ENCODE measurements around the gene MTSS2.
A peak's percentile ranks its signal among the peaks of the same experiment; 100 is the strongest.

Gene MTSS2

GRCh38 chr16:70700101-70701020 is 14.5 kb upstream of the MTSS2 start:
- no peak for DNase-seq (ENCODE audit: low spot score)

GRCh38 chr16:70699696-70700095 is 13.8 kb upstream of the MTSS2 start:
- DNase-seq (ENCODE audit: low spot score), result no peak

- DNase-seq (ENCODE audit: low spot score), result no peak
Observed at GRCh38 chr16:70698901-70699300, 13.0 kb upstream of the MTSS2 start.

GRCh38 chr16:70697594-70698170 is 11.8 kb upstream of the MTSS2 start:
- no peak for DNase-seq (ENCODE audit: low spot score)

- no peak for DNase-seq (ENCODE audit: low spot score)
Observed at GRCh38 chr16:70696952-70697593, 11.2 kb upstream of the MTSS2 start.

GRCh38 chr16:70696355-70696754 is 10.5 kb upstream of the MTSS2 start:
- no peak for DNase-seq (ENCODE audit: low spot score)

GRCh38 chr16:70695331-70696070 is 9.6 kb upstream of the MTSS2 start:
- no peak for DNase-seq (ENCODE audit: low spot score)

GRCh38 chr16:70694868-70695218 is 9.0 kb upstream of the MTSS2 start:
- no peak for DNase-seq (ENCODE audit: low spot score)

- peak; percentile 94 for DNase-seq (ENCODE audit: low spot score)
Observed at GRCh38 chr16:70694088-70694867, 8.4 kb upstream of the MTSS2 start.

GRCh38 chr16:70692873-70693671 is 7.2 kb upstream of the MTSS2 start:
- DNase-seq (ENCODE audit: low spot score), result no peak

GRCh38 chr16:70692130-70692872 is 6.4 kb upstream of the MTSS2 start:
- DNase-seq (ENCODE audit: low spot score), result no peak

- peak; percentile 96 for DNase-seq (ENCODE audit: low spot score)
Observed at GRCh38 chr16:70691223-70692129, 5.6 kb upstream of the MTSS2 start.

- DNase-seq (ENCODE audit: low spot score), result no peak
Observed at GRCh38 chr16:70689970-70690891, 4.4 kb upstream of the MTSS2 start.

- DNase-seq (ENCODE audit: low spot score), result no peak
Observed at GRCh38 chr16:70689035-70689969, 3.4 kb upstream of the MTSS2 start.

- no peak for DNase-seq (ENCODE audit: low spot score)
Observed at GRCh38 chr16:70688246-70688742, 2.4 kb upstream of the MTSS2 start.

- no peak for DNase-seq (ENCODE audit: low spot score)
Observed at GRCh38 chr16:70687671-70688245, 1.9 kb upstream of the MTSS2 start.
